NCI-H748 treated with DMSO at 0.1 percent for 48 hours (cell line): ENCODE measurements around the gene CDCA4.

Source experiments
- DNase-seq: peaks from one replicate; lab custom pipeline; 2025; lab: John Stamatoyannopoulos, UW

The CDCA4 gene

GRCh38 chr14:104975481-104976197 lies 45.2 kb downstream of the CDCA4 start:
- DNase-seq = no peak

- DNase-seq = no peak
Measured at GRCh38 chr14:104974665-104975390, 46.1 kb downstream of the CDCA4 start.

GRCh38 chr14:104974146-104974541 lies 46.7 kb downstream of the CDCA4 start:
- no peak for DNase-seq

- no peak for DNase-seq
Measured at GRCh38 chr14:104973385-104974145, 47.3 kb downstream of the CDCA4 start.

GRCh38 chr14:104973135-104973384 lies 47.8 kb downstream of the CDCA4 start:
- DNase-seq = no peak

- DNase-seq = no peak
Measured at GRCh38 chr14:104972301-104973134, 48.4 kb downstream of the CDCA4 start.

GRCh38 chr14:104971447-104972240 lies 49.2 kb downstream of the CDCA4 start:
- no peak for DNase-seq

- DNase-seq = no peak
Measured at GRCh38 chr14:104970231-104971068, 50.4 kb downstream of the CDCA4 start.

GRCh38 chr14:104969741-104970230 lies 51.1 kb downstream of the CDCA4 start:
- DNase-seq = no peak

GRCh38 chr14:104968541-104969401 lies 52.1 kb downstream of the CDCA4 start:
- DNase-seq = no peak

- DNase-seq = no peak
Measured at GRCh38 chr14:104968153-104968527, 52.7 kb downstream of the CDCA4 start.

- no peak for DNase-seq
Measured at GRCh38 chr14:104967386-104968152, 53.3 kb downstream of the CDCA4 start.

- DNase-seq = no peak
Measured at GRCh38 chr14:104966981-104967385, 53.9 kb downstream of the CDCA4 start.

GRCh38 chr14:104966261-104966865 lies 54.5 kb downstream of the CDCA4 start:
- DNase-seq = no peak

- DNase-seq = no peak
Measured at GRCh38 chr14:104965561-104966231, 55.2 kb downstream of the CDCA4 start.

- no peak for DNase-seq
Measured at GRCh38 chr14:104964546-104964945, 56.3 kb downstream of the CDCA4 start.
